HG02759 (cell line): ENCODE data around the gene CNFN.

ENCODE experiments used
- ATAC-seq: cut with Tn5 transposase; IDR thresholded peaks from one replicate; pipeline ENCODE4 v1.9.1; 2021; ENCODE audit warnings: mild to moderate bottlenecking, moderate library complexity; ENCODE audit not compliant: unreplicated experiment

CNFN gene

GRCh38 chr19:42389899-42390298 is at the start of gene CNFN:
Gene CNFN (minus strand): TSS chr19:42390297. CDS start chr19:42389037, 1,260 bp downstream.
- ATAC-seq, result no peak

- no peak for ATAC-seq
These were observed 45.9 kb upstream of the CNFN start for GRCh38 chr19:42436006-42436405.

GRCh38 chr19:42435316-42435715 is 45.2 kb upstream of the CNFN start:
- ATAC-seq, result no peak

GRCh38 chr19:42433503-42434260 is 43.6 kb upstream of the CNFN start:
- ATAC-seq, result peak; percentile 63

GRCh38 chr19:42431486-42431885 is 41.4 kb upstream of the CNFN start:
- ATAC-seq, result no peak

- no peak for ATAC-seq
These were observed 38.6 kb upstream of the CNFN start for GRCh38 chr19:42428676-42429075.

GRCh38 chr19:42427313-42427712 is 37.2 kb upstream of the CNFN start, which contains the start of gene LIPE:
Gene LIPE (minus strand): TSS chr19:42427388. CDS start chr19:42427149, 239 bp downstream.
- no peak for ATAC-seq

GRCh38 chr19:42426643-42427042 is 36.5 kb upstream of the CNFN start:
- no peak for ATAC-seq

GRCh38 chr19:42424712-42425131 is 34.6 kb upstream of the CNFN start:
- ATAC-seq, result no peak

- ATAC-seq, result no peak
These were observed 34.2 kb upstream of the CNFN start for GRCh38 chr19:42424345-42424707.

- ATAC-seq, result peak; percentile 84
These were observed 33.6 kb upstream of the CNFN start for GRCh38 chr19:42423462-42424344.

GRCh38 chr19:42422901-42423461 is 32.9 kb upstream of the CNFN start:
- peak; percentile 41 for ATAC-seq

- no peak for ATAC-seq
These were observed 32.2 kb upstream of the CNFN start for GRCh38 chr19:42422092-42422900.

GRCh38 chr19:42421591-42422031 is 31.5 kb upstream of the CNFN start:
- ATAC-seq, result no peak

- ATAC-seq, result no peak
These were observed 31.0 kb upstream of the CNFN start for GRCh38 chr19:42421101-42421500.

- peak; percentile 33 for ATAC-seq
These were observed 30.0 kb upstream of the CNFN start for GRCh38 chr19:42420055-42420544.

GRCh38 chr19:42419309-42419708 is 29.2 kb upstream of the CNFN start:
- no peak for ATAC-seq

GRCh38 chr19:42412661-42413076 is 22.6 kb upstream of the CNFN start:
- ATAC-seq, result no peak

GRCh38 chr19:42412227-42412626 is 22.1 kb upstream of the CNFN start:
- ATAC-seq, result no peak

- no peak for ATAC-seq
These were observed 21.6 kb upstream of the CNFN start for GRCh38 chr19:42411581-42412178.
